ENCODE results near the gene HERC5.
"Not testable (repeated sequence)": the region's sequence is repeated elsewhere in the genome, so short reads cannot be mapped to it uniquely, and the experiment has no call there.

HERC5 gene

DNA sequence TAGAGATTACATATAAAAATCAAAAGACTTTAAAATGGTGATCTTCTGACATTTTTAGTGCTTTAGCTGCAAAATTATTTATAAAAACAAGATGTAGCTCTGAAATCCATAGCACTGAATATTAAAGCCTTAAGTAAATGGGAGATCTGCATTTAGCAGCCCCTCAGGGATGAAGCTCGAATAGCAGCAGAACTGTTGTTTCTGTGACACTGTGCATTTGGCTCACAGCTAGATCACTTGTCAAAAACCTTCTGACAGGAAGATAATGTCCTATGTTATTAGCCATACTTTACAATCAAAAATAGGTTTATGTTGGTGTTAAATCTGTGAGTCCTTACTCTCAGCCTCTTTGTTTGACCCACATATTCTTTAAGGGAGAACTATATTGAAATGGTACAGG is 80.8 kb downstream of the HERC5 start:
- no peak overlapping the region for H3K4me3 ChIP-seq (ENCODE audit: low read length)
- TF ChIP-seq, protein P1, sequence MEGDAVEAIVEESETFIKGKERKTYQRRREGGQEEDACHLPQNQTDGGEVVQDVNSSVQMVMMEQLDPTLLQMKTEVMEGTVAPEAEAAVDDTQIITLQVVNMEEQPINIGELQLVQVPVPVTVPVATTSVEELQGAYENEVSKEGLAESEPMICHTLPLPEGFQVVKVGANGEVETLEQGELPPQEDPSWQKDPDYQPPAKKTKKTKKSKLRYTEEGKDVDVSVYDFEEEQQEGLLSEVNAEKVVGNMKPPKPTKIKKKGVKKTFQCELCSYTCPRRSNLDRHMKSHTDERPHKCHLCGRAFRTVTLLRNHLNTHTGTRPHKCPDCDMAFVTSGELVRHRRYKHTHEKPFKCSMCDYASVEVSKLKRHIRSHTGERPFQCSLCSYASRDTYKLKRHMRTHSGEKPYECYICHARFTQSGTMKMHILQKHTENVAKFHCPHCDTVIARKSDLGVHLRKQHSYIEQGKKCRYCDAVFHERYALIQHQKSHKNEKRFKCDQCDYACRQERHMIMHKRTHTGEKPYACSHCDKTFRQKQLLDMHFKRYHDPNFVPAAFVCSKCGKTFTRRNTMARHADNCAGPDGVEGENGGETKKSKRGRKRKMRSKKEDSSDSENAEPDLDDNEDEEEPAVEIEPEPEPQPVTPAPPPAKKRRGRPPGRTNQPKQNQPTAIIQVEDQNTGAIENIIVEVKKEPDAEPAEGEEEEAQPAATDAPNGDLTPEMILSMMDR (conservative IDR thresholded peaks at IDR 0.05; ENCODE audit: low read length), result no peak
- DNase-seq (ENCODE audit: low read depth), result no peak

DNA sequence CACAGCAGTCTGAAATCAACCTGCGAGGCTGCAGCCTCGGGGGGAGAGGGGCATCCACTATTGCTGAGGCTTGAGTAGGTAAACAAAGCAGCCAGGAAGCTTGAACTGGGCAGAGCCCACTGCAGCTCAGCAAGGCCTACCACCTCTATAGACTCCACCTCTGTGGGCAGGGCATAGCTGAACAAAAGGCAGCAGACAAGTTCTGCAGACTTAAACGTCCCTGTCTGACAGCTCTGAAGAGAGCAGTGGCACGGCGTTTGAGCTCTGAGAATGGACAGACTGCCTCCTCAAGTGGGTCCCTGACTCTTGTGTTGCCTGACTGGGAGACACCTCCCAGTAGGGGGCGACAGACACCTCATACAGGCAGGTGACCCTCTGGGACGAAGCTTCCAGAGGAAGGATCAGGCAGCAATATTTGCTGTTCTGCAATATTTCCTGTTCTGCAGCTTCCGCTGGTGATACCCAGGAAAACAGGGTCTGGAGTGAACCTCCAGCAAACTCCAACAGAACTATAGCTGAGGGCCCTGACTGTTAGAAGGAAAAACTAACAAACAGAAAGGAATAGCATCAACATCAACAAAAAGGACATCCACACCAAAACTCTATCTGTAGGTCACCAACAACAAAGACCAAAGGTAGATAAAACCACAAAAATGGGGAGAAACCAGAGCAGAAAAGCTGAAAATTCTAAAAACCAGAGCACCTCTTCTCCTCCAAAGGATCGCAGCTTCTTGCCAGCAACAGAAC is 82.6 kb downstream of the HERC5 start:
- H3K4me3 ChIP-seq (ENCODE audit: low read length), result not testable (repeated sequence)
- TF ChIP-seq, protein P1 (conservative IDR thresholded peaks at IDR 0.05; ENCODE audit: low read length), result peak; percentile 58
- peak; percentile 48 for DNase-seq (ENCODE audit: low read depth)

DNA sequence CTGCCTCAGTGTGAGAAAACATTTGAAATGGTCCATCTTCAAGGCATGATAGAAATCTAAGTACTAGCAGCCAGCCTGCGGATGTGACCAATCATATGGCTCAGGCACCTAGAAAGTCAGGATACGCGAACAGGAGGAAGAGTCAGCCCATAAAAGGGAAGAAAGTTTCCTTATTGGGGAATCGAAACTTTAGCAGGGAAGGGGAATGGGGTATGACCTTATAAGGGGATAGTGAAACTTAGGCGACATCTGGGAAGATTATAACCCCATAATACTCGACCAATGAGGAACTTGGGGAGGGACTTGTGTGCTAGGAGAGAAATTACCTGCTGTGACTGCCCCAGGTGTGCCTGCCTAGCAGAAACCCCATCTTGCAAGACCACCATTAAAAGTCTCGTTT is 92.9 kb downstream of the HERC5 start:
- DNase-seq (ENCODE audit: low read depth), result no peak
- TF ChIP-seq, protein P1 (conservative IDR thresholded peaks at IDR 0.05; ENCODE audit: low read length), result no peak

More for the DNA sequence above, 92.9 kb downstream of the HERC5 start:
- no peak overlapping the region for H3K4me3 ChIP-seq (ENCODE audit: low read length)
